K562 (cell line): ENCODE data around the gene SLC2A4RG. TPM values are rescaled to one million over a fixed set of nuclear protein-coding genes. Genes with fewer than 3 reads are reported as not detected.

Source experiments
- ATAC-seq: fragments of 200-7000 bp; cut with Tn5 transposase; 3 replicates; pipeline ENCODE4 v1.9.1; 2020; ENCODE audit warnings: moderate library complexity
- BruUV-seq: library from RNA; stranded (reverse); fragments of 400-500 nt; replicated peaks from 2 replicates; lab custom pipeline; 2021; lab: Mats Ljungman, UMichigan
- CTCF ChIA-PET: fragments of 300-600 bp; formaldehyde crosslinking; extraction: SDS; loops from one replicate; lab custom pipeline; 2021; ENCODE audit warnings: low intra/inter-chr PET ratio; lab: Yijun Ruan, JAX
- POLR2A ChIA-PET: fragments of 300-600, 350-650 bp; sonication (Branson Sonifier 250); formaldehyde crosslinking; extraction: SDS; loops from one replicate; lab custom pipeline; 2021; ENCODE audit warnings: antibody characterized with exemption, inconsistent platforms; lab: Yijun Ruan, JAX
- DNase-seq, 4 experiments: peaks; one replicate each; pipeline versions ENCODE4 v3.0.0 to v3.0.0-alpha.2; 2011 to 2018; ENCODE audit warnings: low spot score in 3 of 4, mixed read lengths in 3 of 4; ENCODE audit errors: extremely low read depth in 1 of 4
- FAIRE-seq: peaks from 2 replicates; lab custom pipeline; 2011; peaks lifted over from hg19 to GRCh38; lab: Jason Lieb, UNC
- H2AFZ ChIP-seq: 2 replicates; pipeline ENCODE4 v1.6.0; 2011; ENCODE audit warnings: low read depth, low read length, control low read depth, inconsistent platforms
- H3K27ac ChIP-seq: fragments of 200-600 bp; 3 replicates; pipeline ENCODE4 v1.8.0; 2011; ENCODE audit warnings: low read depth, mild to moderate bottlenecking, control low read depth, inconsistent platforms, low read length, moderate library complexity, mixed read lengths; ENCODE audit errors: extremely low read depth
- H3K27me3 ChIP-seq, 2 experiments: fragments of 300-600 bp in 1 of 2; 2 replicates in 1 of 2; 3 replicates in 1 of 2; pipeline versions ENCODE4 v1.6.0 to v1.8.0; 2011; ENCODE audit warnings: inconsistent platforms in 2 of 2, low read length in 2 of 2, mild to moderate bottlenecking in 1 of 2, mixed read lengths in 1 of 2, moderate library complexity in 1 of 2; ENCODE audit not compliant: control insufficient read depth in 2 of 2, insufficient read depth in 2 of 2
- H3K36me3 ChIP-seq: fragments of 300-600 bp; 3 replicates; pipeline ENCODE4 v1.8.0; 2011; ENCODE audit warnings: mild to moderate bottlenecking, low read length, inconsistent platforms; ENCODE audit not compliant: control insufficient read depth, insufficient read depth
- H3K4me1 ChIP-seq, 2 experiments: fragments of 200-600 bp in 1 of 2; replicated peaks in 1 of 2; 2 replicates in 1 of 2; 3 replicates in 1 of 2; pipeline versions ENCODE4 v1.5.1 to v1.8.0; 2011; ENCODE audit warnings: inconsistent platforms in 2 of 2, low read length in 2 of 2, mild to moderate bottlenecking in 1 of 2, mixed read lengths in 1 of 2, moderate library complexity in 1 of 2; ENCODE audit not compliant: control insufficient read depth in 2 of 2, insufficient read depth in 2 of 2
- H3K4me2 ChIP-seq: 2 replicates; pipeline ENCODE4 v1.6.1; 2011; ENCODE audit warnings: low read length, control low read depth, inconsistent platforms, mixed read lengths; ENCODE audit not compliant: insufficient read depth
- H3K4me3 ChIP-seq: fragments of 200-600 bp; sonication (generic), shearing (Covaris generic); 2 replicates; pipeline ENCODE4 v1.5.1; 2016; ENCODE audit warnings: control low read depth, inconsistent platforms
- H3K79me2 ChIP-seq: fragments of 200-600 bp; 3 replicates; pipeline ENCODE4 v1.8.0; 2011; ENCODE audit warnings: low read length, inconsistent platforms; ENCODE audit not compliant: control insufficient read depth, insufficient read depth
- H3K9ac ChIP-seq, 2 experiments: 2 replicates each; pipeline versions ENCODE4 v1.6.0 to v1.6.1; 2011; ENCODE audit warnings: low read depth in 2 of 2, low read length in 2 of 2, control low read depth in 1 of 2, inconsistent platforms in 1 of 2, mild to moderate bottlenecking in 1 of 2, mixed read lengths in 1 of 2; ENCODE audit not compliant: insufficient read depth in 1 of 2
- H3K9me1 ChIP-seq: one replicate; pipeline ENCODE4 v1.6.0; 2011; ENCODE audit warnings: inconsistent platforms, mild to moderate bottlenecking, low read length, moderate library complexity; ENCODE audit not compliant: control insufficient read depth, insufficient read depth
- H3K9me3 ChIP-seq: replicated peaks from 2 replicates; pipeline ENCODE4 v1.5.1; 2011; ENCODE audit warnings: low read depth, low read length, inconsistent platforms; ENCODE audit not compliant: control insufficient read depth, insufficient read depth
- H4K20me1 ChIP-seq: replicated peaks from 2 replicates; pipeline ENCODE4 v1.6.1; 2011; ENCODE audit warnings: low read length, inconsistent platforms, mixed read lengths; ENCODE audit not compliant: control insufficient read depth, insufficient read depth
- POLR2G ChIP-seq: fragments of 200-400 bp; formaldehyde crosslinking; IDR thresholded peaks from 2 replicates; pipeline ENCODE4 v1.6.1; 2017; ENCODE audit warnings: low read depth, mild to moderate bottlenecking, antibody characterized with exemption, low read length, moderate library complexity
- SP1 ChIP-seq: sonication (generic); formaldehyde crosslinking; IDR thresholded peaks from 2 replicates; pipeline ENCODE4 v1.8.1; 2022; ENCODE audit warnings: mild to moderate bottlenecking, missing genetic modification reagents
- WGBS: fragments of 100-300 bp; shearing (Covaris generic); methylation state at CpG from one replicate; pipeline ENCODE4 v1.1.6; 2016; ENCODE audit warnings: low coverage, mixed read lengths; ENCODE audit not compliant: insufficient coverage; ENCODE audit errors: missing lambda C conversion rate; 5-methylcytosine and 5-hydroxymethylcytosine counted together
- in situ Hi-C: fragments of 300-500 bp; cut with MboI; formaldehyde crosslinking; loops from 4 replicates; pipeline ENCODE4 v1.15.0; 2018; ENCODE audit warnings: inconsistent platforms, mixed read lengths
- intact Hi-C: fragments of 100-400 bp; cut with micrococcal nuclease; formaldehyde crosslinking; loops from 2 replicates; pipeline ENCODE4 v1.14.2; 2022
- polyA plus RNA-seq, 8 experiments: library from polyadenylated mRNA; depleted of rRNA in 4 of 8; stranded (reverse) in 5 of 8; unstranded in 3 of 8; fragments of >200 nt; fragmentation: Nextera tagmentation in 2 of 8; fragmentation: Illumina TruSeq in 1 of 8; extraction: Ambion mirVana in 2 of 8; extraction: Trizol in 1 of 8; gene quantifications; 2 replicates each; pipeline versions ENCODE4 v1.2.1 to v1.2.3, GENCODE V29; 2011 to 2014; ENCODE audit warnings: inconsistent platforms in 1 of 8, missing spikeins in 1 of 8
- total RNA-seq, 7 experiments: library from RNA; depleted of rRNA in 6 of 7; stranded (reverse); fragments of >200 nt in 6 of 7; fragmentation: Illumina TruSeq in 2 of 7; extraction: Trizol in 2 of 7; gene quantifications; 2 replicates each; pipeline versions ENCODE4 v1.2.1 to v1.2.3, GENCODE V29; 2011 to 2021; ENCODE audit warnings: low replicate concordance in 1 of 7

SLC2A4RG gene
- total and polyA plus RNA-seq, 9 of the 15 experiments (the other 6 are each of a cell fraction or from before 2014, with no cell fraction given), result 0.34 to 97.3 (median 26.5) TPM

- peak within 1 kb of the TSS in 1 of 2 experiments; percentile 14; a peak in 1 of 4 replicates for H3K9ac ChIP-seq
- intact Hi-C loops, result no loop called here
- peaks cover 4% of the 10 kb centered on the region; the same call in 1 of the 2 replicates for H4K20me1 ChIP-seq
Observed at GRCh38 chr20:63735859-63736718, 3.5 kb upstream of the SLC2A4RG start, which contains the start of gene LIME1. TSS of gene LIME1 (plus strand) at chr20:63736664. CDS start at chr20:63737550, 886 bp downstream.

More at GRCh38 chr20:63735859-63736718, 3.5 kb upstream of the SLC2A4RG start, which contains the start of gene LIME1:
- peak in 3 of 4 experiments; percentile 8 to 12 (median 11) for DNase-seq
- CTCF ChIA-PET, result no interaction called here
- no peaks in the 10 kb centered on the region for H3K9me1 ChIP-seq
- no peak within 1 kb of the TSS for H2AFZ ChIP-seq
- in situ Hi-C loops, result no loop called here
- 84% methylated on average over 28 of the region's 31 CpGs for WGBS
- H3K36me3 ChIP-seq, result peaks cover 55% of the 10 kb centered on the region; the same call in 2 of the 3 replicates
- H3K4me1 ChIP-seq, result peaks cover 5 to 69% of the 10 kb centered on the region in 2 experiments; a peak in 4 of 5 replicates
- no peak within 1 kb of the TSS for H3K4me3 ChIP-seq
- peaks cover 4% of the 10 kb centered on the region for H3K9me3 ChIP-seq
- TF ChIP-seq POLR2G, result peak; percentile 29
- TF ChIP-seq SP1, result no peak
- TF ChIP-seq, all 486 proteins: peak for 1
- Histone ChIP-seq H3K4me2 (no peak within 1 kb of the TSS), H3K79me2 (peaks cover 23% of the 10 kb centered on the region), H3K27me3 (no peaks in the 10 kb centered on the region), H3K27ac (no peak within 1 kb of the TSS)
- FAIRE-seq (no peak), ATAC-seq (no peak)
- POLR2A ChIA-PET, result interaction anchor here (0.5 to 1.5 kb wide), 5 partner anchors 8 to 327 kb away, joined by 3 to 6 read pairs (median 3); no protein-coding TSS in a partner anchor
- no TSS peak for BruUV-seq
